NCI-H2081 (cell line): ENCODE data around the gene MAPK12.

Source experiments
- DNase-seq, 2 experiments: peaks; one replicate each; lab custom pipeline; 2025; lab: John Stamatoyannopoulos, UW

The MAPK12 gene

GRCh38 chr22:50261615-50262459 is at the start of gene MAPK12:
Gene MAPK12 (minus strand): TSS chr22:50261683. CDS start chr22:50261509, 174 bp downstream.
- peak; percentile 30 to 50 for DNase-seq

- no peak for DNase-seq
These were observed 49.5 kb upstream of the MAPK12 start for GRCh38 chr22:50310949-50311444.

- no peak for DNase-seq
These were observed 48.7 kb upstream of the MAPK12 start for GRCh38 chr22:50310031-50310722.

GRCh38 chr22:50309601-50309991 is 48.1 kb upstream of the MAPK12 start:
- no peak for DNase-seq

- DNase-seq: no peak
These were observed 47.6 kb upstream of the MAPK12 start for GRCh38 chr22:50308986-50309600.

- DNase-seq: no peak
These were observed 47.1 kb upstream of the MAPK12 start for GRCh38 chr22:50308597-50308935.

- DNase-seq: no peak
These were observed 46.6 kb upstream of the MAPK12 start for GRCh38 chr22:50307890-50308596.

- peak; percentile 71 to 80 for DNase-seq
These were observed 45.6 kb upstream of the MAPK12 start, which contains the start of gene PLXNB2 for GRCh38 chr22:50306753-50307749. Gene PLXNB2 (minus strand): TSS chr22:50307646. CDS start chr22:50290584, 17,062 bp downstream.

GRCh38 chr22:50305923-50306566 is 44.6 kb upstream of the MAPK12 start:
- DNase-seq: peak; percentile 65 to 68

- no peak for DNase-seq
These were observed 44.0 kb upstream of the MAPK12 start for GRCh38 chr22:50305393-50305922.

- DNase-seq: no peak
These were observed 43.3 kb upstream of the MAPK12 start for GRCh38 chr22:50304528-50305392.

GRCh38 chr22:50303848-50304527 is 42.5 kb upstream of the MAPK12 start:
- no peak for DNase-seq

GRCh38 chr22:50303515-50303847 is 42.0 kb upstream of the MAPK12 start:
- no peak for DNase-seq

- DNase-seq: no peak
These were observed 41.1 kb upstream of the MAPK12 start for GRCh38 chr22:50302564-50302963.

GRCh38 chr22:50302041-50302541 is 40.6 kb upstream of the MAPK12 start:
- DNase-seq: no peak

- DNase-seq: peak; percentile 82 to 83
These were observed 40.1 kb upstream of the MAPK12 start for GRCh38 chr22:50301581-50301991.

GRCh38 chr22:50300620-50301257 is 39.3 kb upstream of the MAPK12 start:
- DNase-seq: no peak
